H54 (cell line): ENCODE results near the gene VPS11.
"Not testable (repeated sequence)": the region's sequence is repeated elsewhere in the genome, so short reads cannot be mapped to it uniquely, and the experiment has no call there.

Experiments
- DNase-seq: peaks from one replicate; pipeline ENCODE4 v3.0.0; 2011; ENCODE audit warnings: low spot score, mixed read lengths; ENCODE audit not compliant: insufficient read length
- FAIRE-seq: peaks from 3 replicates; lab custom pipeline; 2011; peaks lifted over from hg19 to GRCh38; lab: Jason Lieb, UNC
- POLR2A ChIP-seq: IDR thresholded peaks from 2 replicates; pipeline ENCODE4 v1.6.1; 2011; ENCODE audit warnings: low read depth, mild to moderate bottlenecking, low read length

VPS11 gene

GRCh38 chr11:119093942-119094815 is 26.6 kb downstream of the VPS11 start:
- FAIRE-seq (no peak), DNase-seq (no peak)
- no peak; the same call in 1 of the 2 replicates for TF ChIP-seq POLR2A

- no peak for FAIRE-seq
- DNase-seq = no peak
- no peak for TF ChIP-seq POLR2A
Measured at GRCh38 chr11:119094816-119095065, 27.1 kb downstream of the VPS11 start.

GRCh38 chr11:119095066-119095880 is 27.7 kb downstream of the VPS11 start:
- FAIRE-seq = peak; percentile 82
- peak; percentile 99 for TF ChIP-seq POLR2A
- DNase-seq = peak; percentile 86

GRCh38 chr11:119099711-119100110 is 32.1 kb downstream of the VPS11 start:
- FAIRE-seq = no peak
- no peak for TF ChIP-seq POLR2A

GRCh38 chr11:119100246-119100970 is 32.8 kb downstream of the VPS11 start:
- DNase-seq = no peak

More at GRCh38 chr11:119099711-119100110, 32.1 kb downstream of the VPS11 start:
- no peak for DNase-seq

GRCh38 chr11:119100994-119101758 is 33.6 kb downstream of the VPS11 start:
- DNase-seq (no peak), FAIRE-seq (no peak)

More at GRCh38 chr11:119100246-119100970, 32.8 kb downstream of the VPS11 start:
- TF ChIP-seq POLR2A = no peak
- no peak for FAIRE-seq

GRCh38 chr11:119101759-119102423 is 34.3 kb downstream of the VPS11 start, which contains the start of gene DPAGT1:
DPAGT1 (minus strand) TSS chr11:119101853; CDS start chr11:119101655, 198 bp downstream.
- peak; percentile 58 for FAIRE-seq
- DNase-seq = peak; percentile 59
- peak; percentile 0; the same call in 1 of the 2 replicates for TF ChIP-seq POLR2A

More at GRCh38 chr11:119100994-119101758, 33.6 kb downstream of the VPS11 start:
- TF ChIP-seq POLR2A = no peak

- not testable (repeated sequence) for DNase-seq, FAIRE-seq
Measured at GRCh38 chr11:119103161-119103664, 35.6 kb downstream of the VPS11 start.

GRCh38 chr11:119103793-119104192 is 36.2 kb downstream of the VPS11 start:
- DNase-seq = no peak
- no peak for TF ChIP-seq POLR2A
- no peak for FAIRE-seq

GRCh38 chr11:119106564-119107537 is 39.2 kb downstream of the VPS11 start, which contains the start of gene C2CD2L:
C2CD2L (plus strand) TSS chr11:119107344; CDS start chr11:119107742, 398 bp downstream.
- peak; percentile 72 for DNase-seq
- FAIRE-seq = no peak
- TF ChIP-seq POLR2A = peak; percentile 51; the same call in 1 of the 2 replicates

- TF ChIP-seq POLR2A = no peak
- no peak for DNase-seq
- no peak for FAIRE-seq
Measured at GRCh38 chr11:119107538-119108145, 40.0 kb downstream of the VPS11 start.
